ENCODE measurements around the gene LRRTM3.

DNA sequence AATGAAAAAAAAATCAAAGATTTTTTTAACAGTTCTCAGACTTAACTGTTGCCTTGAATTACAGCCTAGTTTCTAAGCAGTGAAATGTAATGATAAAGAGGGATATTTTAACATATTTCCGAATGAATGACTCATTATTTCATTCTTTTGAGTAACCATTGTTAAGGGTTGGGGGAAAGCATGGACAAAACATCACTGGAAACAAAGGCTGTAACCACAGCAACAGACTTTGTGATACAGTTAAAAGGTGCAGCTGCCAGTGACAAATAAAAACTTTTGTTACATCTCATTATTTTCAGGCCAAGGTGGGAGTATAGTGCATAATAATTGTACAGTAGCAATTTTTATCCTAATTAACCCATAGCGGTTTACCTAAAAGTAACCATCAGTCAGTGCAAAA lies 172.6 kb downstream of the LRRTM3 start:
- TF ChIP-seq POLR2A (IDR thresholded peaks at IDR 0.05; ENCODE audit: low read length) (no peak), GATA1 (IDR thresholded peaks at IDR 0.05; ENCODE audit: low read depth, low read length) (no peak)
